ENCODE measurements around the gene GLYATL2. TPM values are rescaled to one million over a fixed set of nuclear protein-coding genes. Genes with fewer than 3 reads are reported as not detected.

The GLYATL2 gene, protein sequence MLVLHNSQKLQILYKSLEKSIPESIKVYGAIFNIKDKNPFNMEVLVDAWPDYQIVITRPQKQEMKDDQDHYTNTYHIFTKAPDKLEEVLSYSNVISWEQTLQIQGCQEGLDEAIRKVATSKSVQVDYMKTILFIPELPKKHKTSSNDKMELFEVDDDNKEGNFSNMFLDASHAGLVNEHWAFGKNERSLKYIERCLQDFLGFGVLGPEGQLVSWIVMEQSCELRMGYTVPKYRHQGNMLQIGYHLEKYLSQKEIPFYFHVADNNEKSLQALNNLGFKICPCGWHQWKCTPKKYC
- 0.24 TPM in 1 of 2 replicates, not detected in the other for total RNA-seq

GRCh38 chr11:58844361-58845005 lies at the start of gene GLYATL2:
Gene GLYATL2 (minus strand): TSS chr11:58844704. CDS start chr11:58839612, 5,092 bp downstream.

Other genes starting within 250 kb of the GLYATL2 start
- gene CNTF, start 222.0 kb downstream of the GLYATL2 start, total RNA-seq, result 0.48 and 2.1 TPM in 2 replicates
- gene GLYAT, start 112.8 kb downstream of the GLYATL2 start, total RNA-seq, result not detected in 2 replicates
- gene GLYATL1, start 94.8 kb upstream of the GLYATL2 start, total RNA-seq, result under 0.01 and 0.24 TPM in 2 replicates
- not detected in 2 replicates for gene GLYATL1B, start 241.6 kb upstream of the GLYATL2 start, total RNA-seq

All from tracheal epithelial cell (primary cell).